Activated CD4-positive, alpha-beta memory T cell treated with anti-CD3 and anti-CD28 coated beads for 36 hours (primary cell): ENCODE data around the gene PHYHIPL. TPM values are rescaled to one million over a fixed set of nuclear protein-coding genes. Genes with fewer than 3 reads are reported as not detected.
"Not testable (repeated sequence)": the region's sequence is repeated elsewhere in the genome, so short reads cannot be mapped to it uniquely, and the experiment has no call there.

Experiments used
- CTCF ChIA-PET: fragments of 350-600 bp; sonication (Branson Sonifier 250); formaldehyde crosslinking; loops from one replicate; lab custom pipeline; 2021; ENCODE audit warnings: antibody characterized with exemption, inconsistent platforms; lab: Charles Lee
- POLR2A ChIA-PET: fragments of 350-600 bp; sonication (Branson Sonifier 250); formaldehyde crosslinking; loops from one replicate; lab custom pipeline; 2021; ENCODE audit warnings: antibody characterized with exemption; lab: Charles Lee
- DNase-seq: peaks from one replicate; pipeline ENCODE4 v3.0.0-alpha.2; 2020
- H3K27ac Mint-ChIP-seq: one replicate; pipeline ENCODE4 v1.8.0; 2021; ENCODE audit warnings: mixed read lengths
- H3K27me3 Mint-ChIP-seq: one replicate; pipeline ENCODE4 v1.8.0; 2021; ENCODE audit warnings: mixed read lengths
- H3K36me3 Mint-ChIP-seq: one replicate; pipeline ENCODE4 v1.8.0; 2021; ENCODE audit warnings: mixed read lengths
- H3K4me1 Mint-ChIP-seq: one replicate; pipeline ENCODE4 v1.8.0; 2021; ENCODE audit warnings: low read depth, mixed read lengths
- H3K4me3 Mint-ChIP-seq: one replicate; pipeline ENCODE4 v1.8.0; 2021; ENCODE audit warnings: mild to moderate bottlenecking, mixed read lengths
- H3K9me3 Mint-ChIP-seq: one replicate; pipeline ENCODE4 v1.8.0; 2021; ENCODE audit warnings: mixed read lengths
- intact Hi-C: fragments of 100-400 bp; cut with micrococcal nuclease; formaldehyde crosslinking; loops from one replicate; pipeline ENCODE4 v1.15.1; 2023
- total RNA-seq, 2 experiments: library from RNA; stranded (reverse); gene quantifications; one replicate each; pipeline ENCODE4 v1.2.3, GENCODE V29; 2021

The PHYHIPL gene
- total RNA-seq, 2 experiments from 2014 or later, result not detected

- no peak overlapping the region for H3K4me3 Mint-ChIP-seq
- intact Hi-C loops, result no loop called here
- no peaks in the 10 kb centered on the region for H3K9me3 Mint-ChIP-seq
- no peaks in the 10 kb centered on the region for H3K27me3 Mint-ChIP-seq
- H3K4me1 Mint-ChIP-seq, result no peaks in the 10 kb centered on the region
- H3K36me3 Mint-ChIP-seq, result no peaks in the 10 kb centered on the region
- no peak overlapping the region for H3K27ac Mint-ChIP-seq
- ChIA-PET POLR2A (no interaction called here), CTCF (no interaction called here)
- DNase-seq, result no peak
Observed at GRCh38 chr10:59214160-59214559, 37.7 kb downstream of the PHYHIPL start.

- no peaks in the 10 kb centered on the region for H3K9me3 Mint-ChIP-seq
- no peaks in the 10 kb centered on the region for H3K4me1 Mint-ChIP-seq
- no peak overlapping the region for H3K27ac Mint-ChIP-seq
- no peak overlapping the region for H3K4me3 Mint-ChIP-seq
- ChIA-PET POLR2A (no interaction called here), CTCF (no interaction called here)
- no peak for DNase-seq
- no peaks in the 10 kb centered on the region for H3K36me3 Mint-ChIP-seq
- intact Hi-C loops, result no loop called here
- no peaks in the 10 kb centered on the region for H3K27me3 Mint-ChIP-seq
Observed at GRCh38 chr10:59216178-59216869, 39.9 kb downstream of the PHYHIPL start.

- POLR2A ChIA-PET, result no interaction called here
- Mint-ChIP-seq H3K4me1 (no peaks in the 10 kb centered on the region), H3K4me3 (no peak overlapping the region), H3K9me3 (no peaks in the 10 kb centered on the region), H3K36me3 (no peaks in the 10 kb centered on the region), H3K27ac (no peak overlapping the region), H3K27me3 (no peaks in the 10 kb centered on the region)
- CTCF ChIA-PET, result no interaction called here
- no peak for DNase-seq
- intact Hi-C loops, result no loop called here
Observed at GRCh38 chr10:59222788-59223187, 46.3 kb downstream of the PHYHIPL start.

GRCh38 chr10:59223597-59223996, 47.2 kb downstream of the PHYHIPL start:
- CTCF ChIA-PET, H3K27me3 Mint-ChIP-seq, intact Hi-C loops, DNase-seq, H3K9me3 Mint-ChIP-seq, H3K4me3 Mint-ChIP-seq, H3K4me1 Mint-ChIP-seq, POLR2A ChIA-PET, H3K27ac Mint-ChIP-seq, H3K36me3 Mint-ChIP-seq: not testable (repeated sequence)

- ChIA-PET CTCF (no interaction called here), POLR2A (no interaction called here)
- intact Hi-C loops, result no loop called here
- no peaks in the 10 kb centered on the region for H3K36me3 Mint-ChIP-seq
- no peak overlapping the region for H3K4me3 Mint-ChIP-seq
- no peaks in the 10 kb centered on the region for H3K9me3 Mint-ChIP-seq
- H3K4me1 Mint-ChIP-seq, result no peaks in the 10 kb centered on the region
- DNase-seq, result no peak
- H3K27me3 Mint-ChIP-seq, result no peaks in the 10 kb centered on the region
- H3K27ac Mint-ChIP-seq, result no peak overlapping the region
Observed at GRCh38 chr10:59225211-59225610, 48.8 kb downstream of the PHYHIPL start.

- Mint-ChIP-seq H3K27me3 (no peaks in the 10 kb centered on the region), H3K9me3 (no peaks in the 10 kb centered on the region), H3K4me1 (no peaks in the 10 kb centered on the region), H3K4me3 (no peak overlapping the region), H3K36me3 (no peaks in the 10 kb centered on the region), H3K27ac (no peak overlapping the region)
- intact Hi-C loops, result no loop called here
- no peak for DNase-seq
- CTCF ChIA-PET, result no interaction called here
- POLR2A ChIA-PET, result no interaction called here
Observed at GRCh38 chr10:59227136-59227673, 50.8 kb downstream of the PHYHIPL start.

- Mint-ChIP-seq H3K9me3 (no peaks in the 10 kb centered on the region), H3K36me3 (no peaks in the 10 kb centered on the region), H3K27ac (no peak overlapping the region), H3K4me3 (no peak overlapping the region), H3K4me1 (no peaks in the 10 kb centered on the region), H3K27me3 (no peaks in the 10 kb centered on the region)
- DNase-seq, result no peak
- POLR2A ChIA-PET, result no interaction called here
- CTCF ChIA-PET, result no interaction called here
- intact Hi-C loops, result no loop called here
Observed at GRCh38 chr10:59229441-59229840, 53.0 kb downstream of the PHYHIPL start.

- no peaks in the 10 kb centered on the region for H3K9me3 Mint-ChIP-seq
- H3K4me3 Mint-ChIP-seq, result no peak overlapping the region
- ChIA-PET POLR2A (no interaction called here), CTCF (no interaction called here)
- H3K27ac Mint-ChIP-seq, result no peak overlapping the region
- no peaks in the 10 kb centered on the region for H3K4me1 Mint-ChIP-seq
- no peaks in the 10 kb centered on the region for H3K36me3 Mint-ChIP-seq
- H3K27me3 Mint-ChIP-seq, result no peaks in the 10 kb centered on the region
- DNase-seq, result no peak
- intact Hi-C loops, result no loop called here
Observed at GRCh38 chr10:59234194-59234593, 57.8 kb downstream of the PHYHIPL start.

- Mint-ChIP-seq H3K4me3 (no peak overlapping the region), H3K4me1 (no peaks in the 10 kb centered on the region), H3K9me3 (no peaks in the 10 kb centered on the region), H3K27ac (no peak overlapping the region), H3K36me3 (no peaks in the 10 kb centered on the region), H3K27me3 (no peaks in the 10 kb centered on the region)
- ChIA-PET POLR2A (no interaction called here), CTCF (no interaction called here)
- intact Hi-C loops, result no loop called here
- no peak for DNase-seq
Observed at GRCh38 chr10:59234816-59235429, 58.5 kb downstream of the PHYHIPL start.

- DNase-seq, result no peak
- H3K27me3 Mint-ChIP-seq, result no peaks in the 10 kb centered on the region
- CTCF ChIA-PET, result interaction anchor here (0.6 kb wide), 1 partner anchor 319 kb away, joined by 3 read pairs; no protein-coding TSS in a partner anchor
- POLR2A ChIA-PET, result no interaction called here
- no peaks in the 10 kb centered on the region for H3K9me3 Mint-ChIP-seq
- H3K4me1 Mint-ChIP-seq, result no peaks in the 10 kb centered on the region
- intact Hi-C loops, result no loop called here
- no peak overlapping the region for H3K4me3 Mint-ChIP-seq
- H3K36me3 Mint-ChIP-seq, result no peaks in the 10 kb centered on the region
- H3K27ac Mint-ChIP-seq, result no peak overlapping the region
Observed at GRCh38 chr10:59236064-59236697, 59.7 kb downstream of the PHYHIPL start.

GRCh38 chr10:59237775-59238174, 61.3 kb downstream of the PHYHIPL start:
- ChIA-PET POLR2A (no interaction called here), CTCF (no interaction called here)
- no peak for DNase-seq
- no peaks in the 10 kb centered on the region for H3K27me3 Mint-ChIP-seq
- intact Hi-C loops, result no loop called here
- no peaks in the 10 kb centered on the region for H3K36me3 Mint-ChIP-seq
- no peak overlapping the region for H3K4me3 Mint-ChIP-seq
- no peaks in the 10 kb centered on the region for H3K9me3 Mint-ChIP-seq
- H3K27ac Mint-ChIP-seq, result no peak overlapping the region
- no peaks in the 10 kb centered on the region for H3K4me1 Mint-ChIP-seq

- DNase-seq, H3K9me3 Mint-ChIP-seq, H3K27ac Mint-ChIP-seq, H3K36me3 Mint-ChIP-seq, intact Hi-C loops, H3K27me3 Mint-ChIP-seq, POLR2A ChIA-PET, H3K4me3 Mint-ChIP-seq, H3K4me1 Mint-ChIP-seq: not testable (repeated sequence)
- CTCF ChIA-PET, result interaction anchor here (0.5 kb wide), 1 partner anchor 55 kb away, joined by 3 read pairs; no protein-coding TSS in a partner anchor
Observed at GRCh38 chr10:59239108-59239507, 62.7 kb downstream of the PHYHIPL start.
